HG03108 (cell line): Measurements from ENCODE around the gene BACH2.

Source experiments
- ATAC-seq: cut with Tn5 transposase; IDR thresholded peaks from one replicate; pipeline ENCODE4 v1.9.1; 2021; ENCODE audit warnings: moderate library complexity; ENCODE audit not compliant: unreplicated experiment

BACH2 gene

DNA sequence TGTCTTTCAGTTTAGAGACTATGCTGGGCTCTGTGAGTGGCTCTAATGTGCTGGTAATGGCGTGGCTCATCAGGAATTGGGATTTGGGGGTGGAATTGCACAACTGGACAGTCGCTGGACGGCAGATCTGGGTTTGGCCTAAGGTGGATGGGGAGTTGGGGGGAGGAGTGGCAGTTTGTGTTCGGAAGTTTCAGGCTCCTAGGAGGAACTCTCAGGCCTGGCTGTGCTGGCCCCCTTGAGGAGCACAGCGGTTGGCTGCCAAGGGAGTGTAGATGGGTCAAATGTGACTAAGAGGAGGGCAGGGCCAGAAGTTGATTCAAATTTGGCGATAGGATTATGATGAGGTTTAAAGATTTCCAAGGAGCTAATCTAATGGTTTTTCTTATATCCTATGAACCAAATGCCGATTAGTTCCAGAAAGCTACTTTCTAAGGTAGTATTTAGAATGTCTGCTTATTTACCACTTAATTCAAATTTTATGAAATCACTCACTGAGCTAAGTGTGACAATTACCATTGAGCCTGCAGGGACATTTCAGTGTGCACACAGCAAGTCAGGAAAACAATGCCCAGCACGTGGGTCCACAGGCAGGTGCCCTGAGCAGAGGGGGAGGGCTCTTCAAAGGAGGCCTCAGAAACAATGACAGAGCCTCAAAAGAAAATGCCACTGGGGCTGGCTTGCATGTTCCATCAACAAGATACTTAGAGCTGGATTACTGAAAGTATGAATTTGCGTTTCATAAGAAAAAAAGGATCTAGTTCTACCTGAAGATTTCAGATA, 291.4 kb downstream of the BACH2 start:
- ATAC-seq = no peak

DNA sequence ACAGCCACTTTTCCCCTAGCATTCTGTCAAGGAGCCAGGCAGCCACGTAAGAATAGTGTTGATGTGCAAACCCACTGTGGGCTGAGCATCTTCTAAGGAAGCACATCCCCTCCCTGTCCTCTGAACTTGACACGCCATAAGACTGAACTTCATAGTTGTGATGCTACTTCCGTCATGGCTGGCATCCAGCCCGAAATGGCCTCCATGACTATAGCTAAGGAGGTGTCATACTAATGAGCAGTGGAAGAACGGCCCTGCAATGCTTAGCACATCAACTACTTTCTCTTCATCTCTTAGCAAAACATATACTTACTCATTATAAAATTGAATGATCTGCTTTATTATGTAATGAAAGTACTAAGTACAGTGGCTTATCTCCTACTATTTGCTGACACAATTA, 292.1 kb downstream of the BACH2 start:
- no peak for ATAC-seq

DNA sequence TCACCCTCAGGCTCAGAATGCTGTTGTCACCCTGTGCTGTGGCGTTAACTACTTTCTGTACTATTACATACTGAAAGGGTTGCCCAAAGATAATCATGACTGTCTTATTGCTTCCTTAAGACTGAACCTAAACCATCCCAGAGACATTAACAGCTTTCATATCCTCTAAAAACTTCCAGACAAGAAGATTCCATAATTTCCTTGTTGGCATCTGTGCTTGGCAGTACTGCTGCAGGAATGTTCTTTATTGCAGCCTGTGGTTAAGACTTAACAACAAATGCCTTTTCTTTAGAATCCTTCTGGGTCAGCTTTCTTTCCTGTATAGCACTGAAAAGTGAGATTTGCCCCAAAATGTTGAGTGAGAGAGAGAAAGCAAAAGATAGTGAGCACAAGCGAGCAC, 292.7 kb downstream of the BACH2 start:
- no peak for ATAC-seq

DNA sequence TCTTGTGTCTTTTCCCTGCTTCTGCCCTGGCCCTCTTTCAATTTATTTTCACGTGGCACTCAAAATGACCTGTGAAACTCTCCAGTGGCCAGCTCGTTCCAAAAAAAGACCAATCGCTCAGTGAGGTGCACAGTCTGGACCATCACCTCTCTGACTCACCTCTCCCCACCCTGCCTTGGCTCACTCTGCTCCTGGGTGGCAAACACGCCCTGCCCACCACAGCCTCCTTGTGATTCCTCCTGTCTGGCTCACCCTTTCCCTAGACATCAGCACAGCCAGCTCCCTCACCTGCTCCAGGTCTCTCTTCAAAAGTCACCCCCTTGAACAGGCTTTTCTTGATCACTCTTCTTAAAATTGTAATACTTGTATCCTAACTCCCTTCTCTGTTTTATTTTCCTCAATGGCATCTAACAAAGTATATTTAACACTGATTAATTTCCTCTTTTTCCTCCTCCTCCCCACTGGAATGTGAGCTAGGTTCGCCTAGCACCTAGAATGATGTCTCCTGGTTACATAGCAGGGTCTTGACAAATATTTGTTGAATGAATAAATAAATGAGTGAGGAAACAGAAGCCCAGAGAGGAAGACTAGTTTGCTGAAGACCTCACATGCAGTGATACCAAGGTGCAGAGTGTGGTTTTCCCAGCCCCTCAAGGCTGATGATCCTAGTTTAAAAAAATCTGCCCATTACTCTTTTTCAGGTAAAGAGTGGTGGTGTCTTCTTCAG, 293.4 kb downstream of the BACH2 start:
- ATAC-seq = no peak

DNA sequence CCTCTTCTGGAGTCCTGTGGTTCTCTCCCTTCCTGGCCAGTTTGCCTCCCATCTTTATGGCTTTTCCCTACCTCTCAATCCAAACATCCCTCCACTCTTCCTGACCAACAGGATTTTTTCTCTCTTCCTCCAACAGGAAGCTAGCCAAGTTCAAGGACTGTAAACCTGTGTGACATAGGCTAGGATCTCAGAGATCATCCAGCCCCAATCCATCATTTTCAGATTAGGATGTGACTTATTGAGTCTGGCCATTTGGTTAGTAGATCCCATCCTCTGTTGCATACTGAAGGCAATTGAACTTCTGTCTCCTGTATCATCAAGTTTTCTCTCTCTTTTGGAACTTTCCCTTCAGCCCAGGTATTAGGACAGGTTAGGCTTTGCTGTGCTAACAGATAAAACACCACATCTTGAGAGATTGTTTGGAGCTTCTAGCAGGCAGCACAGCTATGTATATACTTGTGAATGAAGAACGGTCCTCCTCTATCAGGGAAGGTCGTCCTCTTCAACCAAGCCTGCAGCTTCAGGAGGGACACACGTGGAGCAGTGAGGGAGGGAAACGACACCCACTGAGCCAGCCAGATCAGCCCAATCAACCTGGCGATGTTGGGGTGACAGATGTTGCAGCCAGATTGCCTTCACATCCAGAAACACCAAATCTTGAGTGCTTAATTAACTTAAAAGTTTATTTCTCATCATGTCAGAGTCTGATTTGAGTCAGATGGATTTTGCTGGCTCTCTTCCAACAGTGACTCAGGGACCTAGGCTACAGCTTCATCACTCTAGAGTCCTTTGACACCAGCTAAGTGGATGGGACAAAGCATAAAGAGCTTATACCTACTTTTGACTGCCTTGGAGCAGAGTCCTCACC, 295.5 kb downstream of the BACH2 start:
- ATAC-seq = no peak

DNA sequence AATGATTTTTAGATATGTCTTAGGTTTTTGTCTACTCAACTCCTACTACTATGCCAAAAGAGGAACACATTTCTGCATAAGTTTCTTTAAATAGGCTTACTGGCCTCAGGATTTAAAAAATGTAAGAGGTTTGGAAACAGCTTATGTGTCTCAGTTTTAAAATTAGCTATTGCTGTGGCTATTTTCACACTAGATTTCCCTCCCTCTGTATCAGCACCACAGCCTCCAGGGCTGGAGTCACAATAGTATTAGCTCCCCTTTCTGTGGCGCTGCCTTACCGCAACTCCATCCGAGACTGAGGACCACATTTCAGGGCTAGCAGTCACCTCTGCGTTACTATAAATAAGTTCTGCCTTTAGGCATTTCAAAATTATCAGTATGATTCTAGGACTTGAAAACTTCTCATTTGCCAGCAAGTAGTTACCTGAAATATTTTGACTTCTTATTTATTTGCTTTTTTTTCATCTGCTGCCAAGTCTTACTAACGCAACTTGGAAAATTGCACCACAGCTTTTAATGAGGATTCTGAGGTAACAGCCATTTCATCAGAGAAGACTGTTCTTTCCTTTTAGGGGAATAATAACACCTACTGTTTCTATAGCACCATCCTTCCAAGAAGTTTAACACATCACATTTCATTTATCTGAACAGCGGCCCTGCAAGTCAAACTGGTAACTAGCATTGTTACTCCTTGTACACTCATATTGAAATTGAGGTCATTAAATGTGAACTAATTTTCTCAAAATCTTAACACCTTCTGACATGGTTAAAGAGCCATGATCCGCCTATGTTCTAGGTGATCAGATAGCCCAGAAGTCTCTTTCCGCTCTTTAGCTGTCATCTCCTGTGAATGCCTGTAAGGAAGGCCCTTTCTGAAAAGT, 296.5 kb downstream of the BACH2 start:
- no peak for ATAC-seq

DNA sequence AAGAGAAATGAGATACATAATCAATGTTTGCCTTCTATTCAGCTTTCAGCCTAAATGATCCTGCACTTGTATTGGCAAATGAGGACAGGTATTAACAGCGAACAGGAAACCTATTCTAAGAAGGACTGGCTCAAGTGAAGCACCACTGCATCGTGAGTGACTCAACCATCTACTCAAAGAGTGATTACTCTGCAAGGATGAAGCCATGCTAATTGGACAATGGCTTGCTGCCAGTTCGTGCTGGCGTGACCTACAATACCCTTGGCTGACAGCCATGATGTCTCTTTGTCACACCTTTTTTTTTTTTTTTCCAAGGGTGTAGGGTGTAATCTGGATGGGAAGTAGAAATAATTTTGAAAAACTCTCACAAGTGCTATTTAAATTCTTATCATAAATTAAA, 297.5 kb downstream of the BACH2 start:
- no peak for ATAC-seq

DNA sequence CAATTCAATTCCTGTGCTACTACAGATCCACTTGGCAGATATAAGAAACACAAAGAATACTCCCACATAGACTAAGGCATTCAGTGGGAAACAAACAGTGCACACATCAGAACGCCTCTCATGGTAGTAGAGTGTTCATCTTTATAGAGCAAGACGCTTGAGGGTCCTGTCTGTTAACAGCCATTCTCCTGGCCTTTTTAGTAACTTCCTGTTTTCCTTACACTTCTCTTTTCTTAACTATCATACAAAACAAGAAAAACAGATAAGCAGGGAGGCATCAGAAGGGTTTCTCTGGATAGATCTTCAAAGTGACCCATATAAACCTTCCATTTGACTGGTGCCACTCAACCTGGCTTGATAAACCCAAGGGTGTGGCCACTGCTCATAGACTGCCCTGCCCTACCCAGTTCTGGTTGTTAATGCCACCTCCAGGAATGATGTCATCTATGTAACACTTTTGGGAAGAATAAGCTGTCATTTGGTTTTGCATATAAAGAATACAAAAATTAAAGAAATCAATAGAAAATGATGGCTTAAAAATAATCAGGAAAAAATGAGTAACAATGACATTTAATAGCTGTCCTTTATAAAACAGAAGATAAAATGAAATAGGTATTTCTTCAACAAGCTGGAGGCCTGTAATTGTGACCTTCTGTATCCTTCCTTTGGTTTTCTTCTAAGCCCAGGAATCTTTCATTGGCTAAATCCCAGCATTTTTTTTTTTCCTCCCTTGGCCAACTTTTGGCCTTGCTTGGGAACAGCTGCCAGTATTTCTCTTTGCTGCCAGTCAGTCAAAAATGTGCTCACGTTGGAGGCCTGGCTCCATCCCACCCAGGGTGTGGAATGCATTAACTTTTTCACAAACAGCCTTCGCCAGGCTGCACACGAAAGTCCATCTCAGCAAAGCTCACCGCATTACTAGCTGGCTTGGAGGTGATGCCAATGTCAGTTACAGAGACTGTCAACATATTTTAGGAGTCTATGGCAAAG, 298.9 kb downstream of the BACH2 start:
- ATAC-seq = no peak

DNA sequence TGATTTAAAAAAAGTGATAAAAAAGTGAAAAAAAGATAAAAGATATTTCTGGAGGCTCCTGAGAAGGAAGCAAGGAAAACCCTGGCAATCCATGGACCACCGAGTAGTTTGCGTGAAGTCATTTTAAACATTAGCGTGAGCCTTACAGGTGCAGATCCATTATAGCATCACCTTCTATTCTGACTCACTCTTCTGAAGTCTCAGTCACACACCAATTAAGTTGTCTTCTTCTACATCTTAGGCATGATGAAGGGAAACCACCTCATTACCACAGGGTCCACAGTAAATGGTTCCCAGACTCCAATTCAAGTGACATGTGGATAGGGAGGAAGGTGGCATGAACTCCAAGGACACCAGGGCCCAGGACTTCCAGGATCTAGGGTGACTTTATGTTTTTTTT, 303.2 kb downstream of the BACH2 start:
- no peak for ATAC-seq

DNA sequence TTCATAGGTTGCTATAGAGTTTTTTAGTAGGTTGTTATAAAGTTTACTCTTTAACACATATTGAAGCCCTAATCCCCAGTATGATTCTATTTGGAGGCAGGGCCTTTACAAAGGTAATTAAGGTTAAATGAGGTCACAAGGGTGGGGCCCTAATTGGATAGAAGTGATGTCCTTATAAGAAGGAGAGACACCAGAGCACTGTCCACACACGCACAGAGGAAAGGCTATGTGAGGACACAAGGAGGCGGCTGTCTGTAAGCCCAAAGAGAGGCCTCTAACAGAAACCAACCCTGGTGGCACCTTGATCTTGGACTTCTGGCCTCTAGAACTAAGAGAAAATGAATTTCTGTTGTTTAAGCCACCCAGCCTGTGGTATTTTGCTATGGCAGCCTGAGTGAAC, 303.8 kb downstream of the BACH2 start:
- no peak for ATAC-seq

DNA sequence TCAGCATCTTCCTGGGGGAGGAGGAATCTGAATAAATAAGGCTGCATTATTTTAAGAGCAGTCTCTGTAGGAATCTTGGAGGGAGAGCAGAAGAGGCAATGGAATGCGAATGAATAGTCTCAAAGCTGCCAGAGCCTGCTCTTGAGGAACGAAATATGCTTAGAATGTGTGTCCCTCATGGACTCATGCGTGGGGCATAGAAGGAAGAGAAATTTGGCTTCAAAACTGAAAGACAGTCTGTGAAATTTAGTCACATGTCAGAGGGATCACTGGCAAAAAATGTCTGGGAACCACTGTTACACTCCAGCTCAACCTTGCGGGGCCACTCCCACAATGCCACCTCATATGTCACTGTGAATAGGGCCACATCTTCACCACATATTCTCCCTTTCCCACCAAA, 306.9 kb downstream of the BACH2 start:
- no peak for ATAC-seq

DNA sequence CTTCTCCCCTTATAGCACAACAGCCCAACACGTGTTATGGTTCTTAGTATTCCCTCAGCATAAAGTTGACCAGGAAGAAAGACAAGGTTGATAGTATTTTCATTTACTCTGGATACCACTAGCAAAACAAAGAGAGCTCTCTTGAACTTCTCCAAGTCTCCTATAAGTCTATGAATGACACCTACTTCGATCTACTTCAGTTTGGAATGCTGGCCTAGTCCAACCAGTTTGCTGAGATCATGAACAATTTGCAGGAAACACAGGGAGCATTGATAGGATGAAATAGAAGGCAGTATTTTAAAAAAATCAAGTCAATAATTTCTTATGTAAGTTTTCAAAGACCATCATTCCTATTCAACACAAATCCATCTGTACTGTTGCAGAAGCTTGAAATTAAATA, 308.8 kb downstream of the BACH2 start:
- ATAC-seq = no peak

DNA sequence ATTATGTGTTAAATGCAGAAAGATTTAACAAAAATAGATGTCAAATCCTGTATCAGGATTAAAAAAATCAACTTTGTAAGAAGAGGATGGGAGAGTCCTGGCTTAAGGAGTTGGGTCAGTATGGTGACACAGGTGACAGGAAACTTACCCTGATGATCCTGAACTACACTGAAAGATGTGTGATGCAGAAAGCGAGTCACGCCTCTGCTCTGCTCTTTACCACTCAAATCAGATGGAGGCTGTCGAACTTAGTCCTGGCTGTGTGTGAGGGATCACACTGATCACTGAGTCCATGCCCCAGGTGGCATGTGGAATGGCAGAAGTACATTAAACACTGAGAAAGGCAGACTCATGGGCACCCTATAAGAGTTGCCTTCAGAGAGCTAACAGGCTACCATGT, 309.5 kb downstream of the BACH2 start:
- no peak for ATAC-seq

DNA sequence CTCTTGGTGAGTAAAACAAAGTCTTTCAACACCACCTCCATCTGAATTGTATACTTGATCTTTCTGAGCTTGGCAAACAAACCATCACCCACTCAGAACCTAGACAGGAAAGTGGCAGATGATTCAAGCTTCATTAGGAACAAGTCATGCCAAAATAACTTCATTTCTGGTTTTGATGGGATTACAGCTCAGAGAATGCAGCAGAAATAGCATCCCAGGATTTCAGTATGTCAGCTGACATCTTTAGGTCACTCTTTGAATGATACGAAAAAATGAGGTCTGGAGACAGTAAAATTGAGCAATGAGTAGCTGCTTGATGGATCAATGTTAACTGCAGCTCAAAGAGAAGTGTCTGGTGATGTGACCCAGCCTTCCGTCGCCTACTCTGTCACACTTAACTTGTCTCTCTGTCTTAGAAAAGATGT, 310.0 kb downstream of the BACH2 start:
- ATAC-seq = no peak

DNA sequence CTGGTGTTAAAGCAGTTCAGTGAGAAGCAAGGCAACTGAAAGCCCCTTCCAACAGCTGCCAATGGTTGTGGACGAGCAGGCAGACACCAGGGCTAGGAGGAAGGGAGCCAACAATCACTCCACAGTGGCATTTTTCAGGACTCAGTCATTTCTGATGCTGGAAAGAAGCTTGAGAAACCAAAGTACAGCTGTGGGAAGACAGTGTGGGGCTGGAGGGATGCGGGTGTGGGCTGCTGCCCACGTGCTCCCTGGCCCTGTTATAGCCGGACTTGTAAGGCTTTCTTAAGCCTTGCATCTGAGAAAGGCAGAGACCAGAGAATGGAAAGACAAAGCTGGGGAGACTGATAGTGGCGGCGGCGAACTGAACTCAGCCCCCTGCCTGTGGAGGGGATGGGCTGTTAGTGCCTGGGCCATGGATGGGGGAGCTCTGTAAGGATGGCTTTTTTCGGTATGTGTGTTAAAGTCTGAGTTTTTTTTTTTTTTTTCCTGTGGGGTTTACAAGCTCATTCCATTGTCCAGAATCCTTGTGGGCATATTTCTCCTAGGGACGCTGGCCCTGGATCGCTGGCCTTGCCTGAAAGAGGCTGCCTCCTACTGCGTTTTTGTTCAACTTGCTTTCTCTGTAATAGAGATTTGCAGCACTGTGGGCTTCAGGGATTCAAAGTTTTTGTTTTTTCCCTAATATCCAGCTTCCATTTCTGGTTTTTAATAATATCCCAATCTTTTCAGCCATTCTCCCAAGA, 310.7 kb downstream of the BACH2 start:
- no peak for ATAC-seq

DNA sequence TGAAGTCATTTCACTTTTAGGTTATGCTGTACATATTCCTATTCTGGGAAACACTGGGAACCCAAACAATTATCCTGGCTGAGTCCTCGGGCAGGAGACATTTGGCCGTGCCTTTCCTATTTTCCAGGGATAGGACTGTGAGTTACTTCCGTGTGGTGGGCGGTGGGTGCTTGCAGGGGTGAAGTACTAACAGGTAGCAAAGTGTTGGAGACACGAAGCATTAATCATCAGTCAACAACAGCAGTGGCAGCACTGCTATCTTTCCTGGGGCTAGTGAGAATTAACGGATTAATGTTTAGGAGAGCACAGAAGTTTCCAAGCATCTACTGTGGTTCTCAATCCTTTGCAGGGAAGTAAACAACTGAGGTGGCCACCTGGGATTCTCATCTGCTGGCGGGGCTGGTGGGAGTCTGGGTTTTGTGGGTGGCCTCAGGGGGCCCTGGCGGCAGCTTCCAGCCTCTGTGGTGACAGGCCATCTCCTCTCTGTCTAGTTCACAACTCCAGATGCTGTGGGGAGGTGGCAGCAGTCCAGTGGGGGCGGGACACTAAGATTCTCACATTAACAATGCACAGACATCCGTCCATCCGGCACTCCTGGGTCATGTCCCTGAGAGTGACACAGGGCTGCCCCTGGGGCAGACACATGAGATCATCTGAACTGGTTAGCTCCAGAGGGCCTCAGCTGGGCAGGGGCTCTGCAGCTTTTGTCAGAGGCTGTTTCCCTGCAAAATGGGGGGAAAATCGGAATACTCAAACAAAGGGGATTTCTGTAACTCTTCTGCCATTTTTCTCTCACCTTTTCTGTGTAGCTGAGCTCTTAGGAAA, 311.5 kb downstream of the BACH2 start:
- ATAC-seq = no peak

DNA sequence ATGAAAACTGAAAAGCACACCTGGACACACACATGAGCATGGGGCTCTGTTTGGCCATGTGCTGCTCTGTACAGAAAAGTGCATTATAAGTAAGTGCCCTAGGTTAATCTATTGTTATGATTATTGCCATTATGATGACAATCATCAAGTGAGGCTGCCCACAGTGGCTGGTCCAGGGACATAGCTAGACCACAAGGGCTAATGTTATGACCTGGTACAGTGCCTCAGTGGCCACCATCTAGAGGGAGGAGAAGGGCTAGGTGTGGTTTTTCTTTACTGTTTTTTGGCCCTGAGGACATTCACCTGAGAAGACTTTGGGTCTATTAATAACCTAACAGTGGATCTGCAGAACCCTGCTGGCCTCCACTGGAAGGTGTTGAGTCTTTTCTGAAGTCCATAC, 316.3 kb downstream of the BACH2 start:
- no peak for ATAC-seq
